ENCODE results near the gene PGAP3.

PGAP3 gene

DNA sequence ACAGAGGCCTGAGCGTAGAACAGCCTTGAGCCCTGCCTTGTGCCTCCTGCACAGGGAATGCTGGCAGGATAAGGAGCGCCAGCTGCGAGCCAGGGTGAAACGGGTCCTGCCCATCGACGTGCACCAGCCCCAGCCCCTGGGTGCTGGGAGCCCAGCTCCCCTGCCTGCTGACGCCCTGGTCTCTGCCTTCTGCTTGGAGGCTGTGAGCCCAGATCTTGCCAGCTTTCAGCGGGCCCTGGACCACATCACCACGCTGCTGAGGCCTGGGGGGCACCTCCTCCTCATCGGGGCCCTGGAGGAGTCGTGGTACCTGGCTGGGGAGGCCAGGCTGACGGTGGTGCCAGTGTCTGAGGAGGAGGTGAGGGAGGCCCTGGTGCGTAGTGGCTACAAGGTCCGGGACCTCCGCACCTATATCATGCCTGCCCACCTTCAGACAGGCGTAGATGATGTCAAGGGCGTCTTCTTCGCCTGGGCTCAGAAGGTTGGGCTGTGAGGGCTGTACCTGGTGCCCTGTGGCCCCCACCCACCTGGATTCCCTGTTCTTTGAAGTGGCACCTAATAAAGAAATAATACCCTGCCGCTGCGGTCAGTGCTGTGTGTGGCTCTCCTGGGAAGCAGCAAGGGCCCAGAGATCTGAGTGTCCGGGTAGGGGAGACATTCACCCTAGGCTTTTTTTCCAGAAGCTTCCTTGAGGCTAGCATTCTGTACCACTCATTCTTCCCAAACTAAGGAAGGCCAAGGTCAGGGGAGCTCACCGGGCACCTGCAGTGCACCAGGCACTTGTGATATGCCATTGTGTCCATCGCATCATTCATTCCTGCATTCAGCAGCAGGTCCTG is 17.7 kb downstream of the PGAP3 start:
- no peak for DNase-seq

DNA sequence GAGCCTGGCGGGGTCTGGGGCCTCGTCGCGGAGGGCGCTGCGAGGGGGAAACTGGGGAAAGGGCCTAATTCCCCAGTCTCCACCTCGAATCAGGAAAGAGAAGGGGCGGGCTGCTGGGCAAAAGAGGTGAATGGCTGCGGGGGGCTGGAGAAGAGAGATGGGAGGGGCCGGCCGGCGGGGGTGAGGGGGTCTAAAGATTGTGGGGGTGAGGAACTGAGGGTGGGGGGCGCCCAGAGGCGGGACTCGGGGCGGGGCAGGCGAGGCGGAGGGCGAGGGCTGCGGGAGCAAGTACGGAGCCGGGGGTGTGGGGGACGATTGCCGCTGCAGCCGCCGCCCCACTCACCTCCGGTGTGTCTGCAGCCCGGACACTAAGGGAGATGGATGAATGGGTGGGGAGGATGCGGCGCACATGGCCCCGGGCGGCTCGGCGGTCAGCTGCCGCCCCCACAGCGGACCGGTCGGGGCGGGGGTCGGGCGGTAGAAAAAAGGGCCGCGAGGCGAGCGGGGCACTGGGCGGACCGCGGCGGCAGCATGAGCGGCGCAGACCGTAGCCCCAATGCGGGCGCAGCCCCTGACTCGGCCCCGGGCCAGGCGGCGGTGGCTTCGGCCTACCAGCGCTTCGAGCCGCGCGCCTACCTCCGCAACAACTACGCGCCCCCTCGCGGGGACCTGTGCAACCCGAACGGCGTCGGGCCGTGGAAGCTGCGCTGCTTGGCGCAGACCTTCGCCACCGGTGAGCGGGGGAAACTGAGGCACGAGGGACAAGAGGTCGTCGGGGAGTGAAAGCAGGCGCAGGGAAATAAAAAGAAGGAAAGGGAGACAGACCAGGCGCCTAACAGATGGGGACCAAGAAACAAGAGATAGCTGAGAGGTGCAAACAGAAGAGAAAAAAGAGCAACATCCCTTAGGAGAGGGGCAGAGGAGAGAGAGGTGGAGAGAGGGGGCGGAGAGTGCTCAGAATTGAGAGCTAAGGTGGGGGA is 19.6 kb downstream of the PGAP3 start, which contains the start of gene PNMT:
Gene PNMT (plus strand): TSS at position 509 of the 980 bp plus-strand sequence. CDS start 23 bp downstream, at position 532.
- DNase-seq, result peak; percentile 66 to 69

DNA sequence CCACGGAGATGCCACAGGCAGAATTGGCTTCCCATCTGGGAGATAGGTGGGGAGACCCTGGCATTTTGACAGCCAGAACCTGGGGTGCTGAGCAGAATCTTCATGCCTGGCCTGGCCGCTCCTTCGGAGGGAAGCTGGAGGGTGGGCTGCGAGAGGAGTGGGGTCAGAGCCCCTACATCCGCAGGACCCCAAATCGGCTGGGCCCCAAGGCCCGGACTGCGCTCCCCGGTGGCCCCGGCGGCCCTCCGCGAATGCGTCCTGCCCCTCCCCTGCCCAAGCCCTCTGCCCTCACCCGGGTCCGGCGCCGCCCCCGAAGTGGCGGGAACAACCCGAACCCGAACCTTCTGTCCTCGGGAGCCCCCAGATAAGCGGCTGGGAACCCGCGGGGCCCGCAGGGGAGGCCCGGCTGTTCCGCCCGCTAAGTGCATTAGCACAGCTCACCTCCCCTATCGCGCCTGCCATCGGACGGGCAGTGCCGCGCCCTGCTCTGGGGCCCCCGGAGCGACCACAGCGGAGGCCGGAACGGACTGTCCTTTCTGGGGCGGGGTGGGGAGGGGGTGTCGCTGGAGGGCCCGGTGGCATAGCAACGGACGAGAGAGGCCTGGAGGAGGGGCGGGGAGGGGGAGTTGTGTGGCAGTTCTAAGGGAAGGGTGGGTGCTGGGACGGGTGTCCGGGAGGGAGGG is 20.5 kb downstream of the PGAP3 start:
- DNase-seq, result no peak

DNA sequence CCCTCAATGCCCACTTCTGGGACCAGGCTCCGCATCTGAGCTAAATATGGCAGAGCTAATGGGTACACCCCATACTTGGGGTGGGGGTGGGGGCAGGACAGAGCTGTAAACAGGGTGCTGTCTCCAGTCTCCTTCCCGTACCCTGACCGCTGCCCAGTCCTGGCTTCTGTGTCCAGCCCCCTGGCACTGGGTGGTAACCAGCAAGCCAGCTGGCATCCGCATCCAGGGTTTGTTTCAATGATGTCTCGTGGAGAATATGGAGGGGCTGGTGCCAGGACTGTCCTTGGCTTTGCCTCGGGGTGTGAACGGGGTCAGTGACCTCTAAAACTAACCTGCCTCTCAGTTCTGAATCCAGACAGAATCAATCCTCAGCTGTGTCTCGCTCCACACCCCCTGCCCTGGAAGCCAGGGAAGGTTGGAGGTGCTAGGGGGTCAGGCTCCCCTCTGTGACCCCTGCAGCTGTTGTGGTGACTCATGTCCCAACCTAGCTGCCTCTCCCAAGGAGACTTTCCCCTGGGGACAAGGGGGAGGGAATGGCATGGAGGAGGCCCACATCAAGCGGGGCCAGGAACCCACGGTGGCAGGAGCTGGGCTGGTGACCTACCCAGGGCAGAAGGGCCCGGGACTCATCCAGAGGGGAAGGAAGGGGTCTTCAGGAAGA is 21.1 kb downstream of the PGAP3 start:
- DNase-seq, result no peak

DNA sequence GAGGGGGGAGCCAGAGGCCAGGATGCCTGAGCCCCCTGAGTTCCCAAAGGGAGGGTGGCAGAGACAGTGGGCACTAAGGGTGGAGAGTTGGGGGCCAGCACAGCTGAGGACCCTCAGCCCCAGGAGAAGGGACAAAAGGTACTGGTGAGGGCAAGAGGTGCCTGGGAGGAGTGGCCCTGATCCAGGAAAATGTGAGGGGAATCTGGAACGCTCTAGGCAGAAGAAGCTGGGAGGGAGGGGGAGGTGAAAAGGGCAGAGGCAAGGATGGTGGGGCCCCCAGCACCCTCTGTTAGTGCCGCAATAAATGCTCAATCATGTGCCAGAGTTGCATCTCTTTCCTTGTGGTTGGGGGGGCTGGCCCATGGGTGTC is 21.6 kb downstream of the PGAP3 start:
- DNase-seq, result no peak

DNA sequence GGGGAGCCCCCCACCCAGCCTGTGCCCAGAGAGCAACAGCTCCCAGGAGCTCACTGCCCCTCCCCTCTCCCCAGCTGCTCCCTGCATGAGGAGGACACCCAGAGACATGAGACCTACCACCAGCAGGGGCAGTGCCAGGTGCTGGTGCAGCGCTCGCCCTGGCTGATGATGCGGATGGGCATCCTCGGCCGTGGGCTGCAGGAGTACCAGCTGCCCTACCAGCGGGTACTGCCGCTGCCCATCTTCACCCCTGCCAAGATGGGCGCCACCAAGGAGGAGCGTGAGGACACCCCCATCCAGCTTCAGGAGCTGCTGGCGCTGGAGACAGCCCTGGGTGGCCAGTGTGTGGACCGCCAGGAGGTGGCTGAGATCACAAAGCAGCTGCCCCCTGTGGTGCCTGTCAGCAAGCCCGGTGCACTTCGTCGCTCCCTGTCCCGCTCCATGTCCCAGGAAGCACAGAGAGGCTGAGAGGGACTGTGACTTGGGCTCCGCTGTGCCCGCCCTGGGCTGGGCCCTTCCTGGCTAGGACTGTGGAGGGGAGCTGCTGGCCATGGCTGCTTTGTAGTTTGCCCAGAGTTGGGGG is 22.1 kb downstream of the PGAP3 start:
- no peak for DNase-seq

DNA sequence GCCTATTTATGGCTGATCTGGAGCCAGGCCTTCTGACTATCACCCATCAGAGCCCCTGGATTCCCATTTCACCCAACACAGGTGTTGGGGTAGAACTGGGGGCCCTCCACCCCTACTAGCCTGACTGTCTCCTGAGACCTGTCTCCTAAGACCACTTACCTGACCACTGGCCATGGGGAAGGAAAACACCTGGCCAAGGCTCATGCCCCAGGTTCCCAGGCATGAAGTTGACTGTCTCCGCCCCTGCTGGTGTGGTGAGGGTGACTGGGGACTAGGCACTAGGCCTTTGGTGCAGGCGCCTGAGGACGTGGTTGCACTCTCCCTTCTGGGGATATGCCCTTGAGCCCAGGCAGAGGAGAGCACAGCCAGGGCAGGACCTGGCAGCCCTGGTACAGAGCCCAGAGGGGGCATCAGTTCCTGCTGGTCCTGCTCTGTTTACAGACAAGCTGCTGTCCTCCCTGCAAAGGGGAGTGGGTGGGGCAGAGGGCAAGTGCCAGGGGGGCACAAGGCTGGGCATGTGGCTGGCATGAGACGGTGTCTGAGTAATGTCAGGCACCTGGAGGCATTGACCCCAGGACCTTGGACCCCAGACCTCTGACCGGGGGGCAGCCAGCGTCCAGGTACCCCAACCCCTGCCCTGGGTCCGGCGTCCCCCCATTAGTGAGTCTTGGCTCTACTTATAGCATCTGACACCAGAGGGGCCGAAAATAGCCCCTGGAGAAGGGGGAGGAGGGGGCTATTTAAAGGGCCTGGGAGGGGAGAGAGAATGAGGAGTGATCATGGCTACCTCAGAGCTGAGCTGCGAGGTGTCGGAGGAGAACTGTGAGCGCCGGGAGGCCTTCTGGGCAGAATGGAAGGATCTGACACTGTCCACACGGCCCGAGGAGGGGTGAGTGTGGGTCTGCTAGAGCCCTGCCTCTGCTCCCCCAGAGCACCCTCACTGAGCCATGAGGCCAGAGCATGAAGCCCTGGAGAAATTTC is 23.0 kb downstream of the PGAP3 start, which contains the start of gene TCAP:
Gene TCAP (plus strand): TSS at position 769 of the 981 bp plus-strand sequence. CDS start 11 bp downstream, at position 780.
- DNase-seq, result no peak

DNA sequence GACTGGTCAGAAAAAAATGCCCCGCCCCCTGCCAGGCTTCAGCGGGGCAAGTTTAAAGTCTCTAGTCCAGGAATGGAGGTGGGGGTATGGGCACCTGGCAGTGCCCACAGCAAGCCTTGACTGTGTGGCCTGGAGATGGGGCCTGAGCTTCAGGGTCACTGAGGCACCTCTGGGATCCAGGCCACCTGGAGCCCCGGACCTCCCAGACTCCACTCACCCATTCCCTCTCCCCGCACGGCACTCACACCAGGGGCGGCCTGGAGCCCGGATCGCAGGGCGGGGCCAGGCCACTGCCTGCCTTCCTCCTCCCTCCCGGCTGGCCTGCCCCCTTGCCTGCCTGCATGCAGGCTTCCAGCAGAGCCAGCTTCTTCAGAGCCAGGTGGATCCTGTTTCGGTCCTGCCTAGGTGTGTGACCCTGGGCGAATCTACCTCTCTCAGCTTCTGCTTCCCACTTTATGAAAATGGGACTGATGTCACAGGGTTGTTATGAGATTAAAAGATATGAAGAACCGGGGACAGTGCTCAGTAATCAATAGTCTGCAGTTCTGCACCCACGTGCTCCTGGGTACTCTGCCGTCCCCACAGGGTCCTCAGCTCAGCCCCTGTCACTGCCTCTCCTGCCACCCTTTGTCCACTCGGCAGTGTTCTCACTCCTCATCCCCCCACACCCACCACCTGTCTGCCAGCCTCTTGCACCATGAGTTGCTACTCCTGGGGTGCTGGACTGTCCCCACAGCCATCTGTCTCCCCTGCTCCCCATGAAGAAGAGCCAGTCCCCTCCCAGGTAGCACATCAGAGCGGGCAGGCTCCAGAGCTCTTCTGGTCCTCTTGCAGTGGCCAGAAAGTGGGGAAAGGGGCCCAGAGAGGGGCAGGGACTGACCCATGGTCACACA is 23.9 kb downstream of the PGAP3 start:
- no peak for DNase-seq

DNA sequence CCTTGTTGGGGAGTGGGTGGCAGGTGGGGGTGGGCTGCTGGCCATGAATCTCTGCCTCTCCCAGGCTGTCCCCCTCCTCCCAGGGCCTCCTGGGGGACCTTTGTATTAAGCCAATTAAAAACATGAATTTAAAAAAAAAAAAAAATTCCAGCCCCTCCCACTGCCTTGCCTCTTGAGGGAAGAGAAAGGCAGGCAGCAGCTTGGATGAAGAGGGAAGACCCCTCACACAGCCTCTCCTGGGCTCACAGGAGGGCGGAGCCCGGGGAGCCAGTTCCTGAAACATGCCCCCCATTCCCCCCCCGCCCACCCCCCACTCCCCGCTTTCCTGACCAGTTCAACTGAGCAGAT is 24.5 kb downstream of the PGAP3 start:
- no peak for DNase-seq

DNA sequence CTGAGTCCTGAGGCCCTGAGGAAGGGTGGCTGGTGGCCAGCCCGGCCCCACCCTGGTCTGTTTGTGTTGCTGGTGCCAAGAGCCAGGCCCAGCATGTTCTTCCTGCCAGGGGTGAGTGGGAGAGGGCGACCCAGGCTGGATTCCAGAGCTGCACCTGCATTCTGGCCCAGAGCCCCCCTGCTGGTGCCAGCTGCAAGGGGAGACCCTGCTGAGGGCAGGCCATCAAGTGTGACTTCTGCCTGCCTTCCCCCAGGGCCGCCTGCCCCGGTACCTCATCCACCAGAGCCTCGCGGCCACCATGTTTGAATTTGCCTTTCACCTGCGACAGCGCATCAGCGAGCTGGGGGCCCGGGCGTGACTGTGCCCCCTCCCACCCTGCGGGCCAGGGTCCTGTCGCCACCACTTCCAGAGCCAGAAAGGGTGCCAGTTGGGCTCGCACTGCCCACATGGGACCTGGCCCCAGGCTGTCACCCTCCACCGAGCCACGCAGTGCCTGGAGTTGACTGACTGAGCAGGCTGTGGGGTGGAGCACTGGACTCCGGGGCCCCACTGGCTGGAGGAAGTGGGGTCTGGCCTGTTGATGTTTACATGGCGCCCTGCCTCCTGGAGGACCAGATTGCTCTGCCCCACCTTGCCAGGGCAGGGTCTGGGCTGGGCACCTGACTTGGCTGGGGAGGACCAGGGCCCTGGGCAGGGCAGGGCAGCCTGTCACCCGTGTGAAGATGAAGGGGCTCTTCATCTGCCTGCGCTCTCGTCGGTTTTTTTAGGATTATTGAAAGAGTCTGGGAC is 25.1 kb downstream of the PGAP3 start:
- DNase-seq, result no peak

DNA sequence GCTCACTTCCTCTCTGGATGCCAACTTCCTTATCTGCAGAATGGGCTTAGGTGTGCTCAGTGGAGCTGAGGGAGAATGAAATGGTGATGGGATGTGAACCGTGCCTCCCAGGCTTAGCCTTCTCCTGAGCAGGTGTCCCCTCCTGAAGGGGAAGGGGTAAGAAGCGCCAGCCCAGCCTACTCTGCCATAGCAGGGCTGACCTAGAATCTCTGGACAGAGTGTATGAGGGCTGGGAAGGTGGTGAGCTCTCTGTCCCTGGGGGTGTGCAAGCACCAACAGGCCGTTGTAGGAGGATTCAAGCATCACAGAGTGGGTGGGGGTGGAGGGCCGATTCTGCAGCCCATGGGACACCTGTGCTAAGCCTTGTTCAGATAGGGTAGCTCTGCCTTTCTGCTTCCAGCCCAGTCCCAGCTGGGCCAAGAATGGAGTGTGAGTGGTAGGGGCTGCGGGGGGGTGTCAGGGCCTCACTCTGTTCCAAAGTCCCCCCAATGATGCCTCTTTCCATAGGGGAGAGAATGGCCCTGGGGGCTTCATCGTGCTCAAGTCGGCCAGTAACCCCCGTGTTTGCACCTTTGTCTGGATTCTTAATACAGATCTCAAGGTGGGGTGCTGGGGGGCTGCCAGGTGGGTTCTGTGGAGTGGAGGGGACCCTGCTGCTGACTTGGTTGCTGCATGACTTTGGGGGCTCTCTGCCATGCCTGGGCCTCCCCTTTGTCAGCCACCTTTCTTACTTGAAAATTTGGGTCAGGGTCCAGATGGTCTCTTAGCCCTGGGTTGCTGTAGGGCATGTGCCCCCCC is 25.9 kb downstream of the PGAP3 start:
- DNase-seq, result no peak

DNA sequence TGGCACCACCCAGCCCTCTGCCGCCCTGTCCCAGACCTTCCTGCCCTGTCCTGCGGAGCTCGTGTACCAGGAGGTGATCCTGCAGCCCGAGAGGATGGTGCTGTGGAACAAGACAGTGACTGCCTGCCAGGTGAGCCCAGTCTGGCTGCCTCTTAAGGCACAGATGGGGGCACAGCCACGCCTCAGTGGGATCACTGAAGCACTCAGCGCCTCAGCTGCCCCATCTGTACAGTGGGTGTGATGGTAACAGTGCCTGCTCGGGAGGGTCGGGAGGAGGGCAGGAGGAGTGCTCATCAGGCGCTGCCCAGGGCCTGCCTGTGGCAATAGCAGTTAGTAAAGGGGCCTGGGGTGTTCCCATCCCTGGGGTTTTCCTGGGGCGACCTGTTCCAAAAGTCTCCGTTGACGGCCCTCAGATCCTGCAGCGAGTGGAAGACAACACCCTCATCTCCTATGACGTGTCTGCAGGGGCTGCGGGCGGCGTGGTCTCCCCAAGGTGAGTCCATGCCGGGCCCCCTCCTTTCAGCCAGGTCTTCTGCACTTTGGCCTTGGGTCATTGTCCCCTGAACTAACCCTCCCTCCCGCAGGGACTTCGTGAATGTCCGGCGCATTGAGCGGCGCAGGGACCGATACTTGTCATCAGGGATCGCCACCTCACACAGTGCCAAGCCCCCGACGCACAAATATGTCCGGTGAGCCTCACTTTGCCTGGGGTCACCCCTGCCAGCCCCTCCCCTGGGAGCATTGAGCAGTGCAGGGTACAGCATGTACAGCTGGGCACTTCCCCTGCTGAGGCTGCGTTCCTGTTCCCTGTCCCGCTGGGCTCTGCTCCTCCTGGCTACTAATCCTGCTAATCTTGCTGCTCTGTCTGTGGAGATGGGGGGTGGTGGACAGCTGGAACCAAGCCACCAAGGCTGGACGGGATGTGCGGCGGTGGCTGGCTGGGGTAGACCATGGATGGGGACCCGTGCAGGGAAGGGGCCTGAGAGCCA is 27.2 kb downstream of the PGAP3 start:
- no peak for DNase-seq

DNA sequence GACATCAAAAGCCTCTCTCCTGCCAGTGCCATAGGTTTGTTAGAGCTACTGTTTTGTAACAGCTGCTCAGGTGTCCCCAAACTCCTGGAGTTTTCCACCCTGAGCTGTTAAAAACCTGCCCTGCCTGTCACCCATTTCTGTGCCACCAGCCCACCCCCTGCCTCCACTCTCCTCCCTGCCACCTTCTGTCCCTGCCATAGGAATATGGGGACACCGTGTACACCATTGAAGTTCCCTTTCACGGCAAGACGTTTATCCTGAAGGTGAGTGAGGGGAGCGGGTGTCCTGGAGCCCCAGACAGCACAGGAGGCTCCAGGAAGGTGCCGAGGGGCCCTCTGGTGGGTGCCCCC is 27.9 kb downstream of the PGAP3 start:
- DNase-seq, result no peak

DNA sequence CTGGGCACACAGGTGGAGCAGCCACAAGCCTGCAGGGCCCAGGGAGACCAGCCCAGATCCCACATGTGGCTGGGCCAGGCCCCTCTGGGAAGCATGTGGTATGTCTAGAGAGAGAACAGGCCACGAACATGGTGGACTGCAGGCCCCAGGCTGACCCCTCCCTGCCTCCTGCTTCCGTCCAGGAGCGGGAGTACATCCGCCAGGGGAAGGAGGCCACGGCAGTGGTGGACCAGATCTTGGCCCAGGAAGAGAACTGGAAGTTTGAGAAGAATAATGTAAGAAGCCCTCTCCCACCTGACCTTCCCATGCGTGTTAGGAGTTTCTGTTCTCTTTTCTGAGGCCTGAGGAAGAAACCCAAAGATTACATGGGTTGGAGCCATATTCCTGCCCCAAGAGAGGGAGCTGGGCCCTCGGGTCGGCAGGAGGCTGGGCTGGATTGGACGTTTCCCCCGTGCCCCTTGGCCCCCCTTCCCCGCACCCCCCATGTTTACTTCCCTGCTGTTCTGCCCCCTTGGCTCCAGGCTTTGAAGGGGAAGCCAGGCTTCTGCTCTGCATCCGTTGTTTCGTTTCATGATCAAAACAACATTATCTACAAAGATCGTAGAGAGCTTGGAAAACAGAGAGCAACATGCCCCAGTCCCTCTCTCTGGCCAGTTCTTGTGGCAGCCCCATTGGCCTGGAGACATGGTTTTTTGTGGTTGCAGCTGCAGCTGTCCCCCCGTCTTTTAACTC is 28.4 kb downstream of the PGAP3 start:
- DNase-seq, result no peak

DNA sequence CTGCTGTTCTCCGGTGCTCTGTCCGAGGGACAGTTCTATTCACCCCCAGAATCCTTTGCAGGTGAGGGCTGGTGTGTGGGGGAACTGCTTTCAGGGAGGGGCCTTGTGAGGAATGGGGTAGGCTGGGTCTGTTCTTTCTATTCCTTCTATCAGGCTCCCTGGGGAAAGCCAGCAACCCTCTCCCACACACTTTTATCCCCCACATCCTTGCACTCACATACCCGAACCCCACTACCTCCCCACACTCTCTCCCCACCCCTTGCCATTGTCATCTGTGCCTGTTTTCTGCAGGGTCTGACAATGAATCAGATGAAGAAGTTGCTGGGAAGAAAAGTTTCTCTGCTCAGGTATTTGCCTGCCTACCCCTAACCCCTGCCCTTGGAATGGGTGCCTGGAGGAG is 29.1 kb downstream of the PGAP3 start:
- no peak for DNase-seq

DNA sequence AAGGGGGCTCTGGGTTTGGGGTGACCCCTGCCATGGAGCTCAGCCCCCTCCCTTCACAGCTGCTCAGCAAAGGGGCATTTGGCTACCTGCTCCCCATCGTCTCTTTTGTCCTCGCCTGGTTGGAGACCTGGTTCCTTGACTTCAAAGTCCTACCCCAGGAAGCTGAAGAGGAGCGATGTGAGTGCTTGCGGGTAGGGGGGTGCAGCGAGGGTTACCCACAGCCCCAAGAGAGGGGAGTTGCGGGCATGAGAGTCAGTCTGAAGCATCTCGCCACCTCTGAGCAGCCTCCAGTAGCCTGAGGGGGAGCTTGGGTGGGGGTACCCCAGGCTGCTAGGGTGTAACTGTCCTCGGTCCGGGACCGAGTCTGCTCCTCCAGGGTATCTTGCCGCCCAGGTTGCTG is 29.5 kb downstream of the PGAP3 start:
- no peak for DNase-seq
